ENCODE measurements around the gene MAN1A2. TPM values are rescaled to one million over a fixed set of nuclear protein-coding genes. Genes with fewer than 3 reads are reported as not detected.

Gene MAN1A2
- 10 to 100 TPM; 43.3 to 64.4 (median 51.4) TPM for total RNA-seq
- total RNA-seq (2013), result 65.6 TPM
- total RNA-seq, result 93.6 to 246 (median 146) reads per million in 29 experiments

GRCh38 chr1:117367046-117368025 lies at the start of gene MAN1A2:
TSS of gene MAN1A2 (plus strand) at chr1:117367449. CDS start at chr1:117368184, 735 bp downstream.
- H3K4me1 ChIP-seq (ENCODE audit: control insufficient read depth in 1 of 2, extremely low read depth in 1 of 2, insufficient read depth in 2 of 2, low read length in 2 of 2), result peaks cover 28 to 41% of the 10 kb centered on the region in 2 experiments
- H3K4me3 ChIP-seq (ENCODE audit: control insufficient read depth in 1 of 2, extremely low read depth in 1 of 2, low read length in 1 of 2), result peak within 1 kb of the TSS; percentile 78 to 94
- H3K9me3 ChIP-seq, result no peaks in the 10 kb centered on the region
- no peaks in the 10 kb centered on the region for H3K36me3 ChIP-seq (ENCODE audit: control insufficient read depth in 2 of 2, extremely low read depth in 1 of 2, insufficient read depth in 1 of 2, low read length in 1 of 2)
- peak; percentile 71 to 74 (median 72) for ATAC-seq (replicated peaks in 1 of 4)
- Mint-ChIP-seq H3K4me3 (peak within 1 kb of the TSS; percentile 94 to 97 (median 95)), H3K4me1 (peaks cover 61 to 83% (median 71%) of the 10 kb centered on the region in 3 donors), H3K27me3 (no peaks in the 10 kb centered on the region), H3K9me3 (no peaks in the 10 kb centered on the region), H3K27ac (peak within 1 kb of the TSS; percentile 98), H3K36me3 (peaks cover 3% of the 10 kb centered on the region)
- under 1% methylated on average over 67 of the region's 93 CpGs for WGBS (ENCODE audit: insufficient coverage)
- no peaks in the 10 kb centered on the region for H3K27me3 ChIP-seq (replicated peaks in 1 of 2; ENCODE audit: control insufficient read depth in 2 of 2, extremely low read depth in 1 of 2, insufficient read depth in 2 of 2, low read length in 1 of 2)
- POLR2A ChIA-PET, result interaction anchor here (0.6 to 0.9 kb wide), 4 partner anchors 251 to 563 kb away, joined by 3 to 12 read pairs (median 4); partner anchors contain the start of genes GDAP2 (in 2 of the 2) and WDR3 (in 1 of the 2)
- CTCF ChIA-PET, result interaction anchor here (0.6 to 1.0 kb wide), 3 partner anchors 9 to 62 kb away, joined by 3 to 4 read pairs (median 3); no protein-coding TSS in a partner anchor
- DNase-seq, result peak in 34 of 35 experiments; percentile 30 to 79 (median 56)
- H3K27ac ChIP-seq (ENCODE audit: low read length), result peak within 1 kb of the TSS; percentile 89

DNA sequence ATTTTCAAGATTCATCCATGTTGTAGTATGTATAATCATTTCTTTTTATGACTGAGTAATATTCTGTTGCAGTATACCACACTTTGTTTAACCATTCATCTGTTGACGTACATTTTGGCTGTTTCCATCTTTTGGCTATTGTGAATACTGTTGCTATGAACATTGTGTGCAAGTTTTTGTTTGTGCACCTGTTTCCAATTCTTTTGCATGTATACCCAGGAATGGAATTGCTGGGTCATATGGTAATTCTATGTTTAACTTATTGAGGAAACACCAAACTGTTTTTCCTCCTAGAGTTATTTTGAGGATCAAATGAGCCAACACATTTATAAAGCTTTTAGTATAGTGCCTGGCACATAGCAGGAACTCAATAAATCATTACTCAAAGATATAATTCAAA lies 49.2 kb upstream of the MAN1A2 start:
- Mint-ChIP-seq H3K27me3 (peaks cover 25% of the 10 kb centered on the region in 2 donors), H3K36me3 (no peaks in the 10 kb centered on the region), H3K9me3 (no peaks in the 10 kb centered on the region), H3K4me1 (no peaks in the 10 kb centered on the region), H3K27ac (no peak overlapping the region), H3K4me3 (no peak overlapping the region)
- DNase-seq, result no peak
- ChIA-PET POLR2A (no interaction called here), CTCF (no interaction called here)
- H3K27me3 ChIP-seq (replicated peaks in 1 of 2; ENCODE audit: control insufficient read depth in 2 of 2, extremely low read depth in 1 of 2, insufficient read depth in 2 of 2, low read length in 1 of 2), result no peaks in the 10 kb centered on the region
- H3K4me1 ChIP-seq (ENCODE audit: control insufficient read depth in 1 of 2, extremely low read depth in 1 of 2, insufficient read depth in 2 of 2, low read length in 2 of 2), result no peaks in the 10 kb centered on the region
- no peaks in the 10 kb centered on the region for H3K9me3 ChIP-seq
- no CpG with 5 or more reads among the region's 1 CpG for WGBS (ENCODE audit: insufficient coverage)
- H3K4me3 ChIP-seq (ENCODE audit: control insufficient read depth in 1 of 2, extremely low read depth in 1 of 2, low read length in 1 of 2), result no peak overlapping the region
- ATAC-seq (replicated peaks in 1 of 4), result no peak
- no peaks in the 10 kb centered on the region for H3K36me3 ChIP-seq (ENCODE audit: control insufficient read depth in 2 of 2, extremely low read depth in 1 of 2, insufficient read depth in 1 of 2, low read length in 1 of 2)
- H3K27ac ChIP-seq (ENCODE audit: low read length), result no peak overlapping the region

DNA sequence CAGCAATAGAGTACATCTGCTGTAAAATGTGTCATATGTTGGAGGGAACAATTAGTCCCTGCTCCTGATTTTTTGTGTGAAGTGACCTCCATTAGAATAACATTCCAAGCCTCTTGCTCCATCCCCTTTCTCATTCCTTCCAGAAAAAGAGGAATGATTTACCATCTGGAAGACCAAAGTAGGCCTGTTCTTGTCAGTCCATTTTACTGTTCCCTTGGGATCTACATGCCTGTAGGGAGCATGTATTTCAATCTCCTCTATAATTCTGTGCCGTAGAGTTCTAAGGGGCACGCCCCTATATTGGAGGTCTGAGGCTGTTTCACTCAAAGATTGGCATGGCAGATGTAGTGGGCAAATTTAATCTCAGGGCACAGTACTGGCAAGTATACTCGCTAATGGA lies 48.8 kb upstream of the MAN1A2 start:
- H3K36me3 Mint-ChIP-seq, result no peaks in the 10 kb centered on the region
- POLR2A ChIA-PET, result no interaction called here
- CTCF ChIA-PET, result no interaction called here

DNA sequence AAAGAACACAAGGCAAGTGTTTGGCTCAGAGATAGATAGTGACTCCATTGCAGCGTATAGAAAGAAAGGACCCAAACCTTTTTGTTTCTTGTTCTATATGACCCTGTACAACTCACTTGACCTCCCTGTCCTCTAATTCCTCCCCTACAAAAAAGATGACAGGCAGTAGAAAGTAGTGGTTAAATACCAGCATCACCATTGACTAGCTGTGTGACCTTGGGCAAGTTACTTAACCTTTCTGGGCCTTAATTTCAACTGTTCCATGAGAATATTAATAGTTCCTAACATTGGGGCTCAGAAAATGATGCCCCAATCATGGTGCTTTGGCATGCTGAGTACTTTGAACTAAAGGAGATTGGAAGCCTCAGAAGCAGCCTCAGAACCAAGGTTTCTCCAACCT lies 46.7 kb upstream of the MAN1A2 start:
- Mint-ChIP-seq H3K36me3 (no peaks in the 10 kb centered on the region), H3K9me3 (no peaks in the 10 kb centered on the region), H3K27me3 (peaks cover 31 to 36% of the 10 kb centered on the region in 2 donors), H3K27ac (no peak overlapping the region), H3K4me1 (no peaks in the 10 kb centered on the region), H3K4me3 (no peak overlapping the region)
- Histone ChIP-seq H3K36me3 (ENCODE audit: control insufficient read depth in 2 of 2, extremely low read depth in 1 of 2, insufficient read depth in 1 of 2, low read length in 1 of 2) (no peaks in the 10 kb centered on the region), H3K4me1 (ENCODE audit: control insufficient read depth in 1 of 2, extremely low read depth in 1 of 2, insufficient read depth in 2 of 2, low read length in 2 of 2) (no peaks in the 10 kb centered on the region), H3K9me3 (no peaks in the 10 kb centered on the region), H3K27me3 (replicated peaks in 1 of 2; ENCODE audit: control insufficient read depth in 2 of 2, extremely low read depth in 1 of 2, insufficient read depth in 2 of 2, low read length in 1 of 2) (no peaks in the 10 kb centered on the region), H3K4me3 (ENCODE audit: control insufficient read depth in 1 of 2, extremely low read depth in 1 of 2, low read length in 1 of 2) (no peak overlapping the region), H3K27ac (ENCODE audit: low read length) (no peak overlapping the region)
- ATAC-seq (replicated peaks in 1 of 4) (no peak), DNase-seq (no peak)
- WGBS (ENCODE audit: insufficient coverage), result no CpG with 5 or more reads among the region's 1 CpG
- POLR2A ChIA-PET, result no interaction called here
- CTCF ChIA-PET, result no interaction called here

More for the DNA sequence above, 48.8 kb upstream of the MAN1A2 start:
- Histone ChIP-seq H3K4me3 (ENCODE audit: control insufficient read depth in 1 of 2, extremely low read depth in 1 of 2, low read length in 1 of 2) (no peak overlapping the region), H3K36me3 (ENCODE audit: control insufficient read depth in 2 of 2, extremely low read depth in 1 of 2, insufficient read depth in 1 of 2, low read length in 1 of 2) (no peaks in the 10 kb centered on the region), H3K4me1 (ENCODE audit: control insufficient read depth in 1 of 2, extremely low read depth in 1 of 2, insufficient read depth in 2 of 2, low read length in 2 of 2) (no peaks in the 10 kb centered on the region), H3K9me3 (no peaks in the 10 kb centered on the region), H3K27me3 (replicated peaks in 1 of 2; ENCODE audit: control insufficient read depth in 2 of 2, extremely low read depth in 1 of 2, insufficient read depth in 2 of 2, low read length in 1 of 2) (no peaks in the 10 kb centered on the region), H3K27ac (ENCODE audit: low read length) (no peak overlapping the region)
- H3K27me3 Mint-ChIP-seq, result peaks cover 25 to 27% of the 10 kb centered on the region in 2 donors
- no peak overlapping the region for H3K4me3 Mint-ChIP-seq
- no peaks in the 10 kb centered on the region for H3K4me1 Mint-ChIP-seq
- H3K9me3 Mint-ChIP-seq, result no peaks in the 10 kb centered on the region
- no peak overlapping the region for H3K27ac Mint-ChIP-seq
- ATAC-seq (replicated peaks in 1 of 4) (no peak), DNase-seq (no peak)
- WGBS (ENCODE audit: insufficient coverage), result no CpG with 5 or more reads among the region's 3 CpGs

- no peak for ATAC-seq (replicated peaks in 1 of 4)
- CTCF ChIA-PET, result interaction anchor here (0.5 to 1.1 kb wide), 3 partner anchors 16 to 193 kb away, joined by 3 to 4 read pairs (median 3); no protein-coding TSS in a partner anchor
- Histone ChIP-seq H3K36me3 (ENCODE audit: control insufficient read depth in 2 of 2, extremely low read depth in 1 of 2, insufficient read depth in 1 of 2, low read length in 1 of 2) (no peaks in the 10 kb centered on the region), H3K4me3 (ENCODE audit: control insufficient read depth in 1 of 2, extremely low read depth in 1 of 2, low read length in 1 of 2) (no peak overlapping the region), H3K27ac (ENCODE audit: low read length) (no peak overlapping the region), H3K4me1 (ENCODE audit: control insufficient read depth in 1 of 2, extremely low read depth in 1 of 2, insufficient read depth in 2 of 2, low read length in 2 of 2) (no peaks in the 10 kb centered on the region), H3K27me3 (replicated peaks in 1 of 2; ENCODE audit: control insufficient read depth in 2 of 2, extremely low read depth in 1 of 2, insufficient read depth in 2 of 2, low read length in 1 of 2) (no peaks in the 10 kb centered on the region), H3K9me3 (no peaks in the 10 kb centered on the region)
- Mint-ChIP-seq H3K27me3 (peaks cover 31 to 37% of the 10 kb centered on the region in 2 donors), H3K9me3 (no peaks in the 10 kb centered on the region), H3K4me1 (no peaks in the 10 kb centered on the region), H3K36me3 (no peaks in the 10 kb centered on the region), H3K4me3 (no peak overlapping the region), H3K27ac (no peak overlapping the region)
- WGBS (ENCODE audit: insufficient coverage), result 80% methylated on average over 2 of the region's 5 CpGs
- DNase-seq, result no peak
- POLR2A ChIA-PET, result interaction anchor here in 1 of 2 donors (0.6 kb wide), 1 partner anchor 306 kb away, joined by 3 read pairs; no protein-coding TSS in a partner anchor
Measured at GRCh38 chr1:117321680-117322609, 45.3 kb upstream of the MAN1A2 start.

DNA sequence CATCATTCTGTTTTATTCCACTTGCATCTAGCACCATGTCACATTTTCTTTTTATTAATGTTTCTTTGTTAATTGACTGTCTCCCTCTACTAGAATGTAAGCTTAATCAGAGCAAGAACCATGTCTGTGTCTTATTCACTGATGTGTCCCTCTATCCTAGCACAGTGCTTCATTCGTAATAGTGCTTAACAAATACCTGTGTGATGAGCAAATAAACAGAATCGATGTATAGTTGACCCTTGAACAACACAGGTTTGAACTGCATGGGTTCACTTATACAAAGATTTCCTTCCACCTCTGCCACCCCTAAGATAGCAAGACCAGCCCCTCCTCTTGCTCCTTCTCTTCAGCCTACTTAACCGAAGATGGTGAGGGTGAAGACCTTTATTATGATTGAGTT lies 42.9 kb upstream of the MAN1A2 start:
- no peaks in the 10 kb centered on the region for H3K9me3 ChIP-seq
- ATAC-seq (replicated peaks in 1 of 4) (no peak), DNase-seq (no peak)
- H3K27ac ChIP-seq (ENCODE audit: low read length), result no peak overlapping the region
- no peak overlapping the region for H3K27ac Mint-ChIP-seq
- no peaks in the 10 kb centered on the region for H3K4me1 Mint-ChIP-seq
- POLR2A ChIA-PET, result no interaction called here
- H3K27me3 ChIP-seq (replicated peaks in 1 of 2; ENCODE audit: control insufficient read depth in 2 of 2, extremely low read depth in 1 of 2, insufficient read depth in 2 of 2, low read length in 1 of 2), result peaks cover 0 to 5% of the 10 kb centered on the region in 2 experiments
- H3K4me3 Mint-ChIP-seq, result no peak overlapping the region
- H3K36me3 ChIP-seq (ENCODE audit: control insufficient read depth in 2 of 2, extremely low read depth in 1 of 2, insufficient read depth in 1 of 2, low read length in 1 of 2), result no peaks in the 10 kb centered on the region
- H3K27me3 Mint-ChIP-seq, result peaks cover 35 to 38% of the 10 kb centered on the region in 2 donors
- no peaks in the 10 kb centered on the region for H3K36me3 Mint-ChIP-seq
- no peaks in the 10 kb centered on the region for H3K4me1 ChIP-seq (ENCODE audit: control insufficient read depth in 1 of 2, extremely low read depth in 1 of 2, insufficient read depth in 2 of 2, low read length in 2 of 2)
- CTCF ChIA-PET, result no interaction called here
- no peak overlapping the region for H3K4me3 ChIP-seq (ENCODE audit: control insufficient read depth in 1 of 2, extremely low read depth in 1 of 2, low read length in 1 of 2)
- WGBS (ENCODE audit: insufficient coverage), result 90% methylated on average over 2 of the region's 3 CpGs
- no peaks in the 10 kb centered on the region for H3K9me3 Mint-ChIP-seq
